H1 (cell line): ENCODE measurements around the gene SEL1L3. TPM values are rescaled to one million over a fixed set of nuclear protein-coding genes. Genes with fewer than 3 reads are reported as not detected.

Source experiments
- ASH2L ChIP-seq: fragments of 200-600, 300-600 bp; sonication (generic); IDR thresholded peaks from one replicate; pipeline ENCODE4 v1.7.1; 2017; ENCODE audit warnings: low read length
- ATF2 ChIP-seq: IDR thresholded peaks from 2 replicates; pipeline ENCODE4 v1.6.1; 2012; ENCODE audit warnings: low read length, inconsistent platforms
- ATF3 ChIP-seq: IDR thresholded peaks from 2 replicates; pipeline ENCODE4 v1.6.1; 2011; ENCODE audit warnings: low read depth, mild to moderate bottlenecking, low read length; ENCODE audit not compliant: insufficient read depth
- CBX8 ChIP-seq: fragments of 300-800, 300-1000 bp; sonication (generic); IDR thresholded peaks from 2 replicates; pipeline ENCODE4 v1.7.1; 2016; ENCODE audit warnings: low read depth, low read length, borderline replicate concordance
- CHD7 ChIP-seq: fragments of 300-600 bp; sonication (generic); IDR thresholded peaks from 2 replicates; pipeline ENCODE4 v1.7.1; 2012; ENCODE audit warnings: low read length, moderate library complexity, mild to moderate bottlenecking, inconsistent platforms; ENCODE audit not compliant: insufficient replicate concordance
- CREB1 ChIP-seq: IDR thresholded peaks from 2 replicates; pipeline ENCODE4 v1.6.1; 2012; ENCODE audit warnings: inconsistent platforms
- RNF2 ChIP-seq: fragments of 200-900, 300-1000 bp; sonication (generic); IDR thresholded peaks from 2 replicates; pipeline ENCODE4 v1.7.1; 2016; ENCODE audit warnings: borderline replicate concordance, low read depth, mild to moderate bottlenecking, antibody characterized with exemption, low read length; ENCODE audit not compliant: poor library complexity, severe bottlenecking; ENCODE audit errors: missing control alignments
- SP1 ChIP-seq: IDR thresholded peaks from 2 replicates; pipeline ENCODE4 v1.6.1; 2011; ENCODE audit warnings: low read depth, low read length
- SRF ChIP-seq: IDR thresholded peaks from 2 replicates; pipeline ENCODE4 v1.6.1; 2011; ENCODE audit warnings: mild to moderate bottlenecking, low read depth, low read length, moderate library complexity
- YY1 ChIP-seq: IDR thresholded peaks from 2 replicates; pipeline ENCODE4 v1.6.1; 2011; ENCODE audit warnings: low read depth, mild to moderate bottlenecking, low read length
- polyA plus RNA-seq, 7 experiments: library from polyadenylated mRNA; depleted of rRNA in 3 of 7; stranded (reverse) in 5 of 7; unstranded in 2 of 7; fragments of >200 nt in 5 of 7; fragments of 200-250 nt in 2 of 7; gene quantifications; 1 replicate in 5 of 7; 2 replicates in 1 of 7; 4 replicates in 1 of 7; pipeline versions ENCODE4 v1.2.1 to v1.2.3, GENCODE V29; 2011 to 2013; ENCODE audit warnings: missing spikeins in 2 of 7, mixed read lengths in 2 of 7
- total RNA-seq: library from RNA; stranded (reverse); fragmentation: NEBNext Ultra II Directional; extraction: Animal tissue kit (Norgen Biotek cat#: 25700); gene quantifications from 2 replicates; pipeline ENCODE4 v1.2.1, GENCODE V29; 2021

The SEL1L3 gene
- total and polyA plus RNA-seq, 2 of the 8 experiments (the other 6 are each of a cell fraction or from before 2014, with no cell fraction given): 18.2 to 54.0 TPM

- TF ChIP-seq CHD7: no peak
- TF ChIP-seq RNF2: no peak
- TF ChIP-seq ATF2: no peak
- TF ChIP-seq ASH2L: no peak
- no peak for TF ChIP-seq CREB1
- TF ChIP-seq CBX8: no peak
- no peak for TF ChIP-seq SRF
- no peak for TF ChIP-seq YY1
- TF ChIP-seq SP1: no peak
- TF ChIP-seq ATF3: no peak
Measured at GRCh38 chr4:25756503-25756902, 106.3 kb downstream of the SEL1L3 start (continued).
